ENCODE measurements around the gene SMCR8.
A peak's percentile ranks its signal among the peaks of the same experiment; 100 is the strongest.
"Not testable (repeated sequence)": the region's sequence is repeated elsewhere in the genome, so short reads cannot be mapped to it uniquely, and the experiment has no call there.

The SMCR8 gene, protein sequence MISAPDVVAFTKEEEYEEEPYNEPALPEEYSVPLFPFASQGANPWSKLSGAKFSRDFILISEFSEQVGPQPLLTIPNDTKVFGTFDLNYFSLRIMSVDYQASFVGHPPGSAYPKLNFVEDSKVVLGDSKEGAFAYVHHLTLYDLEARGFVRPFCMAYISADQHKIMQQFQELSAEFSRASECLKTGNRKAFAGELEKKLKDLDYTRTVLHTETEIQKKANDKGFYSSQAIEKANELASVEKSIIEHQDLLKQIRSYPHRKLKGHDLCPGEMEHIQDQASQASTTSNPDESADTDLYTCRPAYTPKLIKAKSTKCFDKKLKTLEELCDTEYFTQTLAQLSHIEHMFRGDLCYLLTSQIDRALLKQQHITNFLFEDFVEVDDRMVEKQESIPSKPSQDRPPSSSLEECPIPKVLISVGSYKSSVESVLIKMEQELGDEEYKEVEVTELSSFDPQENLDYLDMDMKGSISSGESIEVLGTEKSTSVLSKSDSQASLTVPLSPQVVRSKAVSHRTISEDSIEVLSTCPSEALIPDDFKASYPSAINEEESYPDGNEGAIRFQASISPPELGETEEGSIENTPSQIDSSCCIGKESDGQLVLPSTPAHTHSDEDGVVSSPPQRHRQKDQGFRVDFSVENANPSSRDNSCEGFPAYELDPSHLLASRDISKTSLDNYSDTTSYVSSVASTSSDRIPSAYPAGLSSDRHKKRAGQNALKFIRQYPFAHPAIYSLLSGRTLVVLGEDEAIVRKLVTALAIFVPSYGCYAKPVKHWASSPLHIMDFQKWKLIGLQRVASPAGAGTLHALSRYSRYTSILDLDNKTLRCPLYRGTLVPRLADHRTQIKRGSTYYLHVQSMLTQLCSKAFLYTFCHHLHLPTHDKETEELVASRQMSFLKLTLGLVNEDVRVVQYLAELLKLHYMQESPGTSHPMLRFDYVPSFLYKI

DNA sequence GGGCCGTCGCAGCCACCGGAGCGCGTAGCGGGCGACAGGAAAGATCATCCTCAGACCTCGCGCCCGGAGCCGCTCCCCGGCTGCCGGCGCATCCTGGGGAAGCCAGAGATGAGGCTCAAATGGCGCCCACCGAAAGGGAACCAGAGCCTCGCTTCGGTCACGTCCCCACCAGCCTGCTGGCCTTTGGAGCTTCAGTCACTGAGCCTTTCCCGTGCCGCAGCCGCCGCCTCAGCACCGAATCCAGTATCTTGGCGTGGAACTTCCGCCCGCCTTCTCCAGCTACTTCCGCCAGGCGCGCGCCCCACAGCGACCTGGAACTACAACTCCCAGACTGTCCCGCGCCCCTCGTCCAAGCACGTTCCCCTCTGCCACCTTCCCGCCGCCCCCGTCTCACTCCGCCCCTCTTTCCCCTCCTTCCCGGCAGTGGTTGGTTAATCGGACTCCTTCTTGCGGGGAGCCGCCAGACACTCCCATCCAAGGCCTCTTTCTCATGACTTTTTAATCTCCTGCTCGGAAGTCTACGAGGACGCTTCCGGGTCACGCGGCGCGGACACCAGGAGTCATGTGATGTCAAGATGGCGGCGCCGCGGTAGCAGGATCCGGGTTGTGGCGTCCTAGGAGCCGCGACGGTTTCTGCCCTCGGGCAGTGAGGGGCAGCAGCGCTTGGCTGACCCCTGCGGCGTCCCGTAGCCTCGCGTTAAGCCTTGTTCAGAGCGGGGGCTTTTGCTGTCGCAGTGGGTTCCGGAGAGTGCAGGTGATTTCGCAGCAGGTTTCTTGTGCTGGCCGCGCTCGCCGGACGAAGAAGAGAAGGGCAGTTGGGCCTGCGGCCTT, at the start of gene SMCR8, which contains the start of gene TOP3A:
Gene SMCR8, plus strand, starts transcription at position 563 of the 831 bp plus-strand sequence. CDS start 497 bp downstream, outside the sequence.
Gene TOP3A, minus strand, starts transcription at position 264 of the 831 bp plus-strand sequence. Its CDS starts 216 bp downstream, at position 48.
- DNase-seq (ENCODE audit: low spot score) = peak; percentile 95

DNA sequence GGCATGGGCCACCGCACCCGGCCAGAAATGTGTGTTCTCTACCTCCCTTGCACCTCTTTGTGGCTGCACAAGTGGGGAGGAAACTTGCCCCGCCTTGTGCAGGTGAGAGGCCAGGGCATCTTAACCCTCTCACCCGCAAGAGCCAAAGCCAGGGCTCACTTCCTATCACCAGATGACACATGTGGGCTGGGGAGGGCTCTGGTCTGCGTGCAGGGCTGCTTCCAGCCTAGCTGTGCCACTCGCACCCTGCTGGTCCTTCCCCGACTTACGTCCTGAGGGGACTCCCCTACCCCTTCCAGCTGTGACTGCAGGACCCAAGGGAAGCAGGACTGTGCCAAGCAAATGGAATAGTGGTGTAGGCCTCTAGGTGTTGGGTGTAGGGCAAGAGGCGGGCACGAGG, 47.7 kb upstream of the SMCR8 start:
- no peak for DNase-seq (ENCODE audit: low spot score)

DNA sequence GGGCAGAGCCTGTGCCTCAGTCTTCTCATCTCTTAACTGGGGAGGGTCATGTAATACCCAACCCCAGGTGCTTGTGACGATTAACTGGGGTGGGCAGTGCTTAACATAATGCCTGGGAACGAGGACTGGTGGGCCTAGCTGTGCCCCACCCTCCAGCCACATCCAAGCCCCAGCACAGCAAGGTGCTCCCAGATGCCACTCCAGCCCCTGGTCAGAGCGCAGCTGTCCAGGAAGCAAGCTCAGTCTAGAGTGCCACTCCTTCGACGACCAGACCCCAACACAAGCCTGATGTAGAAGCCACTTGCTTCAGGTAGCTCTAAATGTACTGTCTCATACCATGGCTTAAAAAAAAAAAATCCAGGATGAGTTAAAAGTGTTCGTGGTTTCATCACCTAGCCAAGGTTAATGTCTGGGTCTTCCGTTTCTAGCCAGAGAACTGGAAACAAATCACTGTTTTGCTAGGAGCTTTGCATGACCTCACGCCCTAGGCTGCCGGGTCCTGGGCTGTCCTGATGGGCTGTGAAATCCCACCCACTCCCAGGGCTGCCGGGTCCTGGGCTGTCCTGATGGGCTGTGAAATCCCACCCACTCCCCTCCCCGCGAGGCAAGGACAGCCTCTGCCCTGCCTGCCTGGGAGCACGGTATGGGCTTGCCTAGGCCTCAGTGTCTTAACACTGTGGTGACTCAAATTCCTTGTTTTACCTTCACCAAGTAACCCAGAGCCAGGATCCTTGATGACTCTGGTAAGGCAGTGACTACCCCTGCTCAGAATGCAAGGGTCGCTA, 47.0 kb upstream of the SMCR8 start:
- no peak for DNase-seq (ENCODE audit: low spot score)

DNA sequence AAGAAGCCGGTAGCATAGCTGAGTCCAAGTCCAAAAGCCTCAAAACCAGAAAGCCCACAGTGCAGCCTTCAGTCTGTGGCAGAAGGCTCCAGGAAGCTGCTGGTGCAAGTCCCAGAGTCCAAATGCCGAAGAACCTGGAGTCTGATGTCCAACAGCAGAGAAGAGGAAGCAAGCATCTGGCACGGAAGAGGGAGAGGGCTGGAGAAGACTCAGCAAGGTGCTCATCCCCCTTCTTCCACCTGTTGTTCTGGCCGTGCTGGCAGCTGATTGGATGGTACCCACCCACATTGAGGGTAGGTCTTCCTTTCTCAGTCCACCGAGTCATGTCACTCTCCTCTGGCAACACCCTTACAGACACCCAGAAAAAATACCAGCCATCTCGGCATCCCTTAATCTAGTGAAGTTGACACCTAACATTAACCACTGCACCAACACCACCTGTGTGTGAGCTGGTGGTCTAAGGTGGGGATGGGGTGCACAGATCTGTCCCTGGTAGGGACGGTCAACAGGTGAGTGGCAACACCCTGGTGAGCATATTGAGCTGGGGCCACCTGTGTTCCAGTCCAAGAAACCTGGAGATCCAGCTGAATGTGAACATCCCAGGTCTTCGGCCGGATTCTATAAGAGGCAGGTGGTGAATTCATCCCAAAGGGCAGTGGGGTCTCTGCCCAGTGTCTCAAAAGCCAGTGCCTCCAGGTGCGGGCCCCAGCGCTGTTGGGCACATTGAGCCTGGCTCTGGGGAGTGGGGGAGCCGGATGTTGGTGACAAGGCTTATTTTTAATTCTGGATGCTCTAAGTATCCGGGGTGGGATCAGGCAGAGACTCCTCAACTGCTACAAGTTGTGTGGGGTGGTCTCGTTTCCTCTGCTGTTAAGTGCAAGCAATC, 44.8 kb upstream of the SMCR8 start:
- DNase-seq (ENCODE audit: low spot score) = no peak

DNA sequence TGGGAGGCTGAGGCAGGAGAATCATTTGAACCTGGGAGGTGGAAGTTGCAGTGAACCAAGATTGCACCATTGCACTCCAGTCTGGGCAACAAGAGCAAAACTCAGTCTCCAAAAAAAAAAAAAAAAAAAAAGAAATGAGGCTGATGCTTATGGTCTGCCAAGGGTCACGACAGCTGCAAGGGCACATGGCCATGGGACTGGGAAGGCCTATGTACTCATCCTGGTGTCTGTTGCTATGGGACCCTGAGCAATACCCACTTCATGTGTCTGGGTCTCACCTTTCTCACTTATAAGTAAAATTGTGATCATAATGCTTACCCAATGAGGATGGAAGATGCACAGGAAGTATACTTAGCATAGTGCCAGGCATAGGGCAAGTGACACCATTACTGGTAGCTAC, 38.0 kb upstream of the SMCR8 start:
- no peak for DNase-seq (ENCODE audit: low spot score)

DNA sequence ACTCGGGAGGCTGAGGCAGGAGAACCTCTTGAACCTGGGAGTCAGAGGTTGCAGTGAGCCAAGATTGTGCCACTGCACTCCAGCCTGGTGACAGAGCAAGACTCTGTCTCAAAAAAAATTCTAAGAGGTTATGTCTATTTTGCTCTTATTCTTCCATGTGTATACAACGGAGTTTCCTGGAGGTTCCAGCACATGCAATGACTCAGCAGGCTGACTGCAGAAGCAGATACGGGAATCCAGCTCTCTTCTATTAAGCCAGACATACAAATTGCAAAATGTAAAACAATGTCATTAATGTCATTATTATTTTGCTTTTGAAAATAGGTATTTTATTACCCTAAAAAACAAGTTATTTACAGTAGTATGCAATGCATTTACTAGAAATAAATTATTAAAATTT, 36.2 kb upstream of the SMCR8 start:
- DNase-seq (ENCODE audit: low spot score) = no peak

DNA sequence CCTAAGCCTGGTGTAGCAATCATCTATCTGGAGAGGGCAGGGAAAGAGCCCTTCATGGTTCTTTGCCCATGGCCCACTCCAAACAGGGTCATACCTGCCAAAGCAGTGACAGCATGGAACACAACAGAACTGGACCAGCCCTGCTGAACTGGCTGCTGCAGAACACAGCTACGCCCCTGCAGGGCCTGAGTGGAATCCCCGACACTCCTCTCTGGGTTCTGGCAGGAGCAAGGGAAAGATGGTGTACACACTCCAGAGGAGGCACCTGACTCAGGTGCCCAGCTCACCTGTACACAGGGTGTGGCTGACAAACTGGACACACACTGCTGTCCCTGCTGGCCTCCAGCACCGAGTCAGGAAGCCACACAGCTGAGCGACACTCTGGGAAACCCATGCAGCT, 34.8 kb upstream of the SMCR8 start:
- DNase-seq (ENCODE audit: low spot score) = no peak

DNA sequence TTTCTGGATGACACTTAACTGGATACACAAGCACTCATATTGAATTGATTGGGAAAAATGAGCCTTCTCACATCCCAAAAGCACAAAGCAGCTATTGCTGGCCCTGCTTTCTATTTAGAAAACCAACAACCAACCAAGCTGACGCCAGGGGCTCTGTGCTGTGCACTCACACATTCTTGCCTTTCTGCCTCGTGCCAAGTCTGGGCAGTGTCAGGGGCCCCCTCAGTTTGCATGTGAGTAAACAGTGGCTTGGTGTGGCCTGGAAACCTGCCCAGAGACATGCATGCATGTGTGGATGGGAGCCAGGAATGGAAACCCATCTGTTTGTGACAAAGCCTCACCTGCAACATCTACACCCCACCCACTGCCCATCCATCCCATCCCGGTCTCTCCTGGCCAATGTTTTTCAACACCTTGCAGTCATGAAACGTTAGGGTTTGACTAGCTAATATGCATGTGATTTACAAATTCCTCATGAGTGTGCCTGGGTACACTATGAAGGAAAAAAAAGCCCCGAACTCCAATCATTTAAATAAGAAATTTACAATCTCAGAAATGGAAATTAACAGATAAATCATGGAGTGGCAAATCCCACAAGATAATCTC, 34.2 kb upstream of the SMCR8 start:
- DNase-seq (ENCODE audit: low spot score) = no peak

DNA sequence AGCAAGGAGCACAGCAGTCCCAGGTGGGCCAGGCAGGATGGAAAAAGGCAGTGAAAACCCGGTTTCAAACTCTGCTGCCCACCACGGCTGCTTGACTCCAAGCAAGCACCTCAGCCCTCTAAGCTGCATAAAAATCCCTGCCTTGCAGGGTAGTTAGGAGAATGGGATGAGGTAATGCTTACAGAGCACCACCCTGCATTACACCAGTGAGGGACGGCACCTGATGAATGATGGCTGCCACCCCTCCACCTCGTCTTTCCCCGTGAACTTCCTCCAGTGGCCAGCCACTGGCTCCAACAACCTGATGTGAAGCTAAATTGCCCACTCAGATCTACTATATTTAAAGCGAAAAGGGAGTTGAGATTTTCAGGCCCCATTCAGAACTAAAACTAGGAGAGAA, 33.3 kb upstream of the SMCR8 start:
- no peak for DNase-seq (ENCODE audit: low spot score)

DNA sequence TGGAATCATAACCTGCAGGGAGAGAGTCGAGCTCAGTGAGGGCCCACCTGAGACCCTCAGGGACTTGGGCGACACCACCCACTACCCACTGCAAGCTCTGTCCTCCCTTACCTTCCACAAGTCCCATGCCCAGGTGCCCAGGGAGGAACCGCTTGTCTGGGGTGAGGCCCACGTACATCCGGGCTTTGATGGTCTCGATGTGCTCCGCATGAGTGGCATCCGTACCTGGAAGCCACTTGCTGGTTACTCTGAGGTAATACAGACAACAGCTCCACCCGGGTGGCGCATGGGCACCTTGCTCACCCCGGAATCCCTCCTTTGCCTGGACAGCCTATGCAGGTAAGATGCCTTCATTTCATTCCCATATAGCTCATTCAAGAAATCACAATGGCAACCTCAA, 29.8 kb upstream of the SMCR8 start:
- DNase-seq (ENCODE audit: low spot score) = no peak

DNA sequence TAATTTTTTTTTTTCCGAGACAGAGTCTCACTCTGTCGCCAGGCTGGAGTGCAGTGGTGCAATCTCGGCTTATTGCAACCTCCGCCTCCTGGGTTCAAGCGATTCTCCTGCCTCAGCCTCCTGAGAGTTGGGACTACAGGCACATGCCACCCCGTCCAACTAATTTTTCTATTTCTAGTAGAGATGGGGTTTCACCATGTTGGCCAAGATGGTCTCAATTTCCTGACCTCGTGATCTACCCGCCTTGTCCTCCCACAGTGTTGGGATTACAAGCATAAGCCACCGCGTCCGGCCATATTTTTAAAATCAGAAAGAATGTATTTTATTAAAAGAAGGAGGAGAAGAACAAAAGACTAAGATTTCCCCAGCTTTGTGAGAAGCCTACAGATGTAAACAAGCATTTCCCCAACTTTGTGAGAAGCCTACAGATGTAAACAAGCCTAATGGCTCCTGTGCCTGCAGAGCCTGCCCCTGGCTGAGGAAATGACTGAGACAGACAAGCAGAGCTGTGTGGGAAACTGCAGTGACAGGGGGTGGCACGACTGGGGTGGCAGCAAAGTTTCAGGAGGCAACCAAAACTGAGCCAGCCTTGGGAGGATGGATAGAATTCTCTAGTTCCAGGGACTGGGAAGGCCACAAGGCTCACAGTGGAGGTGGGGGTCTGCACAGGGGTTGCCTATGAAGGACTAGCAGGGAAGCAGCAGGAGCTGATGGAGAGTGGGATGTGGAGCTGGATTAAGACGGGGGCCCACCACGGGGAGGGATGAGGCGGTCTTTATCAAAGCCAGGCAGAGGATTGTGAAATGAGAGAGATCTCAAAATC, 23.2 kb upstream of the SMCR8 start:
- DNase-seq (ENCODE audit: low spot score) = no peak

DNA sequence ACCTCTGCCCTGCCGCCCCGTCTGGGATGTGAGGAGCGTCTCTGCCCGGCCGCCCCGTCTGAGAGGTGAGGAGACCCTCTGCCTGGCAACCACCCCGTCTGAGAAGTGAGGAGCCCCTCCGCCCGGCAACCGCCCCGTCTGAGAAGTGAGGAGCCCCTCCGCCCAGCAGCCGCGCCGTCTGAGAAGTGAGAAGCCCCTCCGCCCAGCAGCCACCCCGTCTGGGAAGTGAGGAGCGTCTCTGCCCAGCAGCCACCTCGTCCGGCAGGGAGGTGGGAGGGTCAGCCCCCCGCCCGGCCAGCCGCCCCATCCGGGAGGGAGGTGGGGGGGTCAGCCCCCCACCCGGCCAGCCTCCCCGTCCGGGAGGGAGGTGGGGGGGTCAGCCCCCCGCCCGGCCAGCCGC, 17.0 kb upstream of the SMCR8 start:
- not testable (repeated sequence) for DNase-seq (ENCODE audit: low spot score)

DNA sequence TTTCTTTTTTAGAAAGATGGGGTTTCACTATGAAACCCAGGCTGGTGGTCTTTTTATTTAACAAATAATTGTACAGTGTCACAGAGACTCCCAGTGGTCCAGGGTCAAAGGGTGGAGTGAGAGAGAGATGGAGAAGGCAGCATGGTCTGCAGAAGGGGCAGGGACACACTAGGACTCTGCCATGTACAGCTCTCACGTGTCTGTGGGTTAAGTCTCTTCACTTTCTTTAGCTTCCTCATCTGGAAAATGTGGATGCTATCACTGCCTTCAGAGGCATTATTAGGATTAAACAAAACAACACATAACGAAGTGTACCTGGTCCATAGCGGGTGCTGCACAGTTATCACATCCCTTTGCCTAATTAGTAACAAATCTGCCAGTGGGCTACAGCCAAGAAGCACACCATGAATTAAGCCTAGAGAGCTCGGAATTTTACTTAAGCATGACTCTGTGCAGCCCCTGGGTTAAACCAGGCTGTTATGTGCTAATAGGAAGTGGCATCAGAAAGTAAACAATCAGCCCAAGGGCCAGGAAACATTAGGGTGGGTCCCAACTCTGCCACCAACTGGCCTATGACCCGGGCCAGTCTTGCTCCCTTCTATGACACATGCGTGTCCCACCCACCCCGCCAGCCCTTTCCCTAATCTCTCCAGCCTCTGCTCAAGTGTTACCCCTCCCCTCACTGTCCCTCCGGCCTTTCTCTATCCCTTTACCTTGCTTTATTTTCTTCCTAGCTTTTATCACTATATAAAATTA, 14.2 kb upstream of the SMCR8 start:
- no peak for DNase-seq (ENCODE audit: low spot score)

DNA sequence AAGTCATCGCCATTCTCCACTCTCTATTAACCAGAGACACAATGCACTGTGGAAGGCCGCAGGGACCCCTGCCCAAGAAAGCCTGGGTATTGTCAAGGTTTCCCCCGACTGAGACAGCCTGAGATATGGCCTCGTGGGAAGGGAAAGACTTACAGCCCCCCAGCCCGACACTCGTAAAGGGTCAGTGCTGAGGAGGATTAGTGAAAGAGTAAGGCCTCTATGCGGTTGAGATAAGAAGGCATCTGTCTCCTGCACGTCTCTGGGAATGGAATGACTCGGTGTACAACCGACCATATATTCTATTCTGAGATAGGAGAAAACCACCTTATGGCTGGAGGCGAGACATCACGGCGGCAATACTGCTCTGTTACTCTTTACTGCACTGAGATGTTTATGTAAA, 11.9 kb upstream of the SMCR8 start:
- not testable (repeated sequence) for DNase-seq (ENCODE audit: low spot score)

DNA sequence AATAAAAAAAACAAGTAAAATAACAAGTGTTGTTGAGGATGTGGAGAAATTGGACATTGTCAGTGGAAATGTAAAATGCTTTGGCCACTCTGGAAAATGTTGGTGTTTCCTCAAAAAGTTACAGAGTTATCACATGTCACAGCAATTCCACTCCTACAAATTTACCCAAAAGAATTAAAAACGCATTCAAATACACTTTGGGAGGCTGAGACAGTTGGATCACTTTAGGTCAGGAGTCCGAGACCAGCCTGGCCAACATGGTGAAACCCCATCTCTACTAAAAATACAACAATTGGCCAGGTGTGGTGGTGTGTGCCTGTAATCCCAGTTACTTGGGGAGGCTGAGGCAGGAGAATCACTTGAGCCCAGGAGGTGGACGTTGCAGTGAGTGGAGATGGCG, 5.9 kb upstream of the SMCR8 start:
- no peak for DNase-seq (ENCODE audit: low spot score)

DNA sequence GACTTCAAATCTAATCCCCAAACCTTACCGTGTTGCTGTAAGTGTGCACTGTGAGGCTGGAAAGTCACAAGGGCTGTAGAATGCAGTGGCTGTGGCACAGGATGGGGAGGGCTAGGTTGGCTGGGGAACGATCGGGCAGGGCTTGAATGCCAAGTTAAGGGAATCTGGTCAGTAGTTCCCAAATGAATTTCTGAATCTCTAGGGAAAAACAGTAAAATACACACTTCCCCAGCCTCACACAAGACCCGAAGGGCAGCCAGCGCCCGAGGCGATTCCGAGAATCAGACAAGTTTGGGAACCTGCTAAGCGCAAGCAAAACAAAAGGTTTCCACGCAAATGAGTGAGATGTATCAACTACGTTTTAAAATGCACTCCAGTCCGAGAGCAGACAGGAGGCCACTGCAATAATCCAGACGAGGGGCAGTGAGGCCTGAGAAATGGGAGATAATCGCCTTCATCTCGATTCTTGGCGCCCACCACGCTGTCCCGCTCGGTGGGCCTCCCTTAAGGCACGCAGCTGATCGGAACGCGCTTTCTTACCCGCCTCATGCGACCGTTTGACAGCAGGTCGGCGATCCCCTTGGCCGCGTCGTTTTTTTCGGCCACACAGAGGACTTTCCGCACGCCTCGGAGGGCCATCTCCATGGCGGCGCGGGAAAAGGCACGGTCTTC, 898 bp upstream of the SMCR8 start:
- DNase-seq (ENCODE audit: low spot score) = peak; percentile 11

DNA sequence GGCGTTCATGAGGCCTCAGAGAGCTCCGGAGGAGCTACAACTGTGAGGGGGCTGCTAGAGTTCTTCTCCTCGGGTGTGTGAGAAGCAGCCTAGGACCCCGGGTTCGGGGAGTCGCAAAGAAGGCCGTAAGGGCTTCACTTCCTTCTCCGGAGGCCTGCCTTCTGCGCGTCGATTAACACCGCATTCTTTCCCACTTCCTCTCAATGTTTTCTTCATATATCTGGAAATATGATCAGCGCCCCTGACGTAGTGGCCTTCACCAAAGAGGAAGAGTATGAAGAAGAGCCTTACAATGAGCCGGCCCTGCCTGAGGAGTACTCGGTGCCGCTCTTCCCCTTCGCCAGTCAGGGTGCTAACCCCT, 449 bp downstream of the SMCR8 start:
- no peak for DNase-seq (ENCODE audit: low spot score)

DNA sequence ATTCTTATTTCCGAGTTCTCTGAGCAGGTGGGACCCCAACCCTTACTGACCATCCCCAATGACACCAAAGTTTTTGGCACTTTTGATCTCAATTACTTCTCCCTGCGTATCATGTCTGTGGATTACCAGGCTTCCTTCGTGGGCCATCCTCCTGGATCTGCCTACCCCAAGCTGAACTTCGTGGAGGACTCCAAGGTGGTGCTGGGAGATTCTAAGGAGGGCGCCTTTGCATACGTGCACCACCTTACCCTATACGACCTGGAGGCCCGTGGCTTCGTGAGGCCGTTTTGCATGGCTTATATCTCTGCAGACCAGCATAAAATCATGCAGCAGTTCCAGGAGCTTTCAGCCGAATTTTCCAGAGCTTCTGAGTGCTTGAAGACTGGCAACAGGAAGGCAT, 868 bp downstream of the SMCR8 start:
- DNase-seq (ENCODE audit: low spot score) = no peak
